H1 (cell line): Measurements from ENCODE around the gene ANKRD40. TPM values are rescaled to one million over a fixed set of nuclear protein-coding genes. Genes with fewer than 3 reads are reported as not detected.

Source experiments
- CTCF ChIA-PET: fragments of 300-600 bp; sonication (Branson Sonifier 250); formaldehyde crosslinking; loops from one replicate; lab custom pipeline; 2021; ENCODE audit not compliant: partially characterized antibody; lab: Charles Lee
- POLR2A ChIA-PET: fragments of 300-600 bp; sonication (Branson Sonifier 250); formaldehyde crosslinking; loops from one replicate; lab custom pipeline; 2021; ENCODE audit warnings: inconsistent platforms; ENCODE audit not compliant: partially characterized antibody; lab: Charles Lee
- DNase-seq, 2 experiments: peaks; one replicate each; pipeline versions ENCODE4 v3.0.0 to v3.0.0-alpha.2; 2010 to 2022; ENCODE audit warnings: low spot score in 2 of 2, low read depth in 1 of 2, mixed read lengths in 1 of 2
- FAIRE-seq: peaks from 2 replicates; lab custom pipeline; 2011; peaks lifted over from hg19 to GRCh38; lab: Jason Lieb, UNC
- H2AFZ ChIP-seq: 2 replicates; pipeline ENCODE4 v1.8.1; 2012; ENCODE audit warnings: low read length, inconsistent platforms
- H2AK5ac ChIP-seq: 2 replicates; pipeline ENCODE4 v1.6.1; 2013; ENCODE audit warnings: low read depth, low read length
- H2BK120ac ChIP-seq: replicated peaks from 2 replicates; pipeline ENCODE3; 2013; ENCODE audit warnings: low read depth, low read length, inconsistent platforms
- H2BK12ac ChIP-seq: 2 replicates; pipeline ENCODE4 v1.6.1; 2013; ENCODE audit warnings: low read depth, low read length
- H2BK15ac ChIP-seq: 2 replicates; pipeline ENCODE4 v1.6.1; 2013; ENCODE audit warnings: low read length
- H2BK20ac ChIP-seq: 2 replicates; pipeline ENCODE4 v1.6.1; 2013; ENCODE audit warnings: low read length
- H2BK5ac ChIP-seq: 2 replicates; pipeline ENCODE4 v1.6.1; 2013; ENCODE audit warnings: low read depth, low read length
- H3K14ac ChIP-seq: 2 replicates; pipeline ENCODE4 v1.6.1; 2013; ENCODE audit warnings: inconsistent platforms; ENCODE audit not compliant: insufficient read length
- H3K18ac ChIP-seq: 2 replicates; pipeline ENCODE4 v1.6.1; 2013; ENCODE audit warnings: low read length; ENCODE audit errors: extremely low read depth
- H3K23ac ChIP-seq: 2 replicates; pipeline ENCODE4 v1.6.1; 2013; ENCODE audit warnings: inconsistent platforms; ENCODE audit not compliant: insufficient read length
- H3K23me2 ChIP-seq: 2 replicates; pipeline ENCODE4 v1.6.1; 2013; ENCODE audit warnings: low read depth, low read length
- H3K27ac ChIP-seq: 2 replicates; pipeline ENCODE4 v1.6.1; 2011; ENCODE audit warnings: low read depth, low read length, inconsistent platforms
- H3K27me3 ChIP-seq, 4 experiments: replicated peaks in 1 of 4; 1 replicate in 1 of 4; 2 replicates in 3 of 4; pipeline versions ENCODE4 v1.6.1 to v1.8.1; 2011 to 2013; ENCODE audit warnings: low read length in 3 of 4, mild to moderate bottlenecking in 3 of 4, inconsistent platforms in 2 of 4, mixed read lengths in 2 of 4, moderate library complexity in 1 of 4; ENCODE audit not compliant: control insufficient read depth in 3 of 4, insufficient read depth in 3 of 4; ENCODE audit errors: extremely low read depth in 1 of 4
- H3K36me3 ChIP-seq, 4 experiments: 2 replicates each; pipeline versions ENCODE4 v1.6.1 to v1.8.1; 2011 to 2013; ENCODE audit warnings: mild to moderate bottlenecking in 4 of 4, low read length in 3 of 4, moderate library complexity in 2 of 4, control low read depth in 1 of 4, inconsistent platforms in 1 of 4; ENCODE audit not compliant: insufficient read depth in 4 of 4, control insufficient read depth in 2 of 4
- H3K4ac ChIP-seq: replicated peaks from 2 replicates; pipeline ENCODE3; 2013; ENCODE audit warnings: low read length, low read depth, mixed read lengths, inconsistent platforms; ENCODE audit not compliant: insufficient read length
- H3K4me1 ChIP-seq, 4 experiments: replicated peaks in 1 of 4; 1 replicate in 1 of 4; 2 replicates in 3 of 4; pipeline versions ENCODE4 v1.6.1 to v1.8.1; 2011 to 2013; ENCODE audit warnings: low read length in 3 of 4, inconsistent platforms in 2 of 4, mixed read lengths in 1 of 4; ENCODE audit not compliant: insufficient read depth in 4 of 4, control insufficient read depth in 3 of 4
- H3K4me2 ChIP-seq, 2 experiments: 2 replicates each; pipeline versions ENCODE4 v1.6.1 to v1.8.1; 2011 to 2013; ENCODE audit warnings: low read depth in 2 of 2, low read length in 2 of 2, control low read depth in 1 of 2, inconsistent platforms in 1 of 2, mild to moderate bottlenecking in 1 of 2; ENCODE audit not compliant: insufficient read depth in 1 of 2
- H3K4me3 ChIP-seq, 4 experiments: fragments of 200-600, 300-600 bp in 1 of 4; sonication (generic), shearing (Covaris generic), sonication (Bioruptor Twin) in 1 of 4; 2 replicates each; pipeline versions ENCODE4 v1.5.1 to v1.8.1; 2011 to 2016; ENCODE audit warnings: low read length in 4 of 4, low read depth in 3 of 4, control low read depth in 2 of 4, inconsistent platforms in 2 of 4, mild to moderate bottlenecking in 2 of 4, mixed read lengths in 1 of 4, moderate library complexity in 1 of 4; ENCODE audit not compliant: insufficient read depth in 2 of 4; ENCODE audit errors: extremely low read depth in 1 of 4
- H3K56ac ChIP-seq: replicated peaks from 2 replicates; pipeline ENCODE3; 2013; ENCODE audit warnings: low read depth, mild to moderate bottlenecking, mixed read lengths, low read length, inconsistent platforms; ENCODE audit not compliant: insufficient read length
- H3K79me1 ChIP-seq: 2 replicates; pipeline ENCODE4 v1.6.1; 2013; ENCODE audit warnings: low read depth, low read length, control low read depth
- H3K79me2 ChIP-seq, 2 experiments: 2 replicates each; pipeline versions ENCODE4 v1.6.1 to v1.8.1; 2012 to 2013; ENCODE audit warnings: low read length in 2 of 2, mild to moderate bottlenecking in 2 of 2, inconsistent platforms in 1 of 2; ENCODE audit not compliant: insufficient read depth in 2 of 2, control insufficient read depth in 1 of 2
- H3K9ac ChIP-seq, 4 experiments: replicated peaks in 1 of 4; 1 replicate in 1 of 4; 2 replicates in 3 of 4; pipeline versions ENCODE4 v1.6.1 to v1.8.1; 2011 to 2013; ENCODE audit warnings: low read depth in 3 of 4, low read length in 3 of 4, control low read depth in 2 of 4, mild to moderate bottlenecking in 2 of 4, moderate library complexity in 2 of 4, inconsistent platforms in 1 of 4; ENCODE audit errors: extremely low read depth in 1 of 4
- H3K9me3 ChIP-seq, 2 experiments: 2 replicates each; pipeline versions ENCODE4 v1.6.1 to v1.8.1; 2012 to 2013; ENCODE audit warnings: mild to moderate bottlenecking in 2 of 2, moderate library complexity in 2 of 2, control low read depth in 1 of 2, inconsistent platforms in 1 of 2, low read depth in 1 of 2, low read length in 1 of 2, mixed read lengths in 1 of 2; ENCODE audit not compliant: insufficient read depth in 2 of 2
- H4K20me1 ChIP-seq, 2 experiments: replicated peaks in 1 of 2; 2 replicates each; pipeline versions ENCODE3 to v1.8.1; 2011 to 2013; ENCODE audit warnings: inconsistent platforms in 2 of 2, low read length in 2 of 2, mild to moderate bottlenecking in 1 of 2; ENCODE audit not compliant: insufficient read depth in 2 of 2, control insufficient read depth in 1 of 2
- H4K5ac ChIP-seq: 2 replicates; pipeline ENCODE4 v1.6.1; 2013; ENCODE audit warnings: low read length, low read depth, mixed read lengths, inconsistent platforms; ENCODE audit not compliant: insufficient read length
- H4K8ac ChIP-seq: 2 replicates; pipeline ENCODE4 v1.8.0; 2013; ENCODE audit warnings: mild to moderate bottlenecking, moderate library complexity, low read length, inconsistent platforms; ENCODE audit not compliant: insufficient read depth; ENCODE audit errors: extremely low read depth
- H4K91ac ChIP-seq: replicated peaks from 2 replicates; pipeline ENCODE3; 2013; ENCODE audit warnings: low read length, mixed read lengths, inconsistent platforms; ENCODE audit not compliant: insufficient read length
- CTCF ChIP-seq, 3 experiments: IDR thresholded peaks; 1 replicate in 2 of 3; 2 replicates in 1 of 3; pipeline versions ENCODE4 v1.5.1 to v1.6.1; 2011; ENCODE audit warnings: low read length in 3 of 3, mild to moderate bottlenecking in 3 of 3, inconsistent platforms in 2 of 3, low read depth in 1 of 3, moderate library complexity in 1 of 3; ENCODE audit not compliant: insufficient read depth in 1 of 3; ENCODE audit errors: control extremely low read depth in 1 of 3
- RAD21 ChIP-seq, 2 experiments: IDR thresholded peaks in 1 of 2; conservative IDR thresholded peaks in 1 of 2; 2 replicates each; pipeline ENCODE4 v1.6.1; 2011; ENCODE audit warnings: low read depth in 2 of 2, low read length in 2 of 2, improper control_type of control experiment in 1 of 2, inconsistent platforms in 1 of 2, mild to moderate bottlenecking in 1 of 2, moderate library complexity in 1 of 2
- TBP ChIP-seq: IDR thresholded peaks from 2 replicates; pipeline ENCODE4 v1.6.1; 2011; ENCODE audit warnings: low read depth, low read length, improper control_type of control experiment
- WGBS, 2 experiments: shearing (Covaris generic) in 1 of 2; methylation state at CpG; one replicate each; pipeline versions ENCODE4 v1.1.6 to v1.1.7; 2013 to 2015; ENCODE audit warnings: low lambda C conversion rate in 2 of 2, mixed read lengths in 2 of 2, inconsistent platforms in 1 of 2, low coverage in 1 of 2, missing lambda C conversion rate in 1 of 2; ENCODE audit not compliant: insufficient replicate concordance in 2 of 2, insufficient coverage in 1 of 2, insufficient read length in 1 of 2; ENCODE audit errors: extremely low coverage in 1 of 2, missing lambda C conversion rate in 1 of 2; 5-methylcytosine and 5-hydroxymethylcytosine counted together
- polyA plus RNA-seq, 7 experiments: library from polyadenylated mRNA; depleted of rRNA in 3 of 7; stranded (reverse) in 5 of 7; unstranded in 2 of 7; fragments of >200 nt in 5 of 7; fragments of 200-250 nt in 2 of 7; gene quantifications; 1 replicate in 5 of 7; 2 replicates in 1 of 7; 4 replicates in 1 of 7; pipeline versions ENCODE4 v1.2.1 to v1.2.3, GENCODE V29; 2011 to 2013; ENCODE audit warnings: missing spikeins in 2 of 7, mixed read lengths in 2 of 7
- total RNA-seq: library from RNA; stranded (reverse); fragmentation: NEBNext Ultra II Directional; extraction: Animal tissue kit (Norgen Biotek cat#: 25700); gene quantifications from 2 replicates; pipeline ENCODE4 v1.2.1, GENCODE V29; 2021

Gene ANKRD40
- total and polyA plus RNA-seq, 2 of the 8 experiments (the other 6 are each of a cell fraction or from before 2014, with no cell fraction given), result 26.1 to 50.1 TPM

DNA sequence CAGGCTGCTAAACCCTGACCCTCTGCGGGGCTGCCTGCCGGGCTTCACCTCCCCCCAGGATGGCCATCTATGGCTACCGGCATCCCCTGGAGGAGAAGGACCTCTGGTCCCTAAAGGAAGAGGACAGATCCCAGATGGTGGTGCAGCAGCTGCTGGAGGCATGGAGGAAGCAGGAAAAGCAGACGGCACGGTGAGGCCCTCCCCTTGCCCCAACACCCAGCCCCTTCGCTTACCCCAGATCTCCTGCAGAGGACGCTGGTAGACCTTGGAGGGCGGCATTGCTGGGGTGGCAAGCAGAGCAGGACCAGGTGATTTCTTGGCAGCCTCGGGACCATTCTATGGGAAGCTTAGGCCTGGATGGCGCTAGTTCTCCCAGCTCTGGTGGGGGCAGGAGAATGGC, 48.5 kb downstream of the ANKRD40 start:
- no peak overlapping the region for H2BK120ac ChIP-seq
- H3K4me3 ChIP-seq, result no peak overlapping the region
- ChIA-PET CTCF (interaction anchor here (0.6 to 10.0 kb wide), 18 partner anchors 10 to 361 kb away, joined by 3 to 96 read pairs (median 4); no protein-coding TSS in a partner anchor), POLR2A (interaction anchor here (0.6 to 1.3 kb wide), 2 partner anchors 14 to 20 kb away, joined by 3 read pairs; no protein-coding TSS in a partner anchor)
- no peak overlapping the region for H2AFZ ChIP-seq
- no peak overlapping the region for H2BK15ac ChIP-seq
- H2BK20ac ChIP-seq, result no peak overlapping the region
- 84% methylated on average over 5 of the region's 10 CpGs; no CpG with 5 or more reads in 1 of the 2 experiments for WGBS, 2 experiments
- no peaks in the 10 kb centered on the region for H3K79me2 ChIP-seq
- FAIRE-seq (no peak), DNase-seq (peak in 1 of 2 experiments; percentile 58)
- no peak overlapping the region for H3K14ac ChIP-seq
- H3K79me1 ChIP-seq, result no peaks in the 10 kb centered on the region
- peaks cover 3 to 8% (median 5%) of the 10 kb centered on the region in 4 experiments; a peak in 6 of 7 replicates for H3K4me1 ChIP-seq
- H3K23ac ChIP-seq, result no peak overlapping the region
- H3K56ac ChIP-seq, result no peak overlapping the region
- H4K91ac ChIP-seq, result no peak overlapping the region
- no peaks in the 10 kb centered on the region for H3K36me3 ChIP-seq
- no peak overlapping the region for H2AK5ac ChIP-seq
- no peak overlapping the region for H2BK5ac ChIP-seq
- no peak overlapping the region for H3K9ac ChIP-seq
- H3K27ac ChIP-seq, result no peak overlapping the region
- H4K5ac ChIP-seq, result no peak overlapping the region
- H4K8ac ChIP-seq, result no peak overlapping the region
- H3K23me2 ChIP-seq, result no peaks in the 10 kb centered on the region
- no peaks in the 10 kb centered on the region for H4K20me1 ChIP-seq
- no peak for TF ChIP-seq TBP
- peak; percentile 40 to 62 (median 43) for TF ChIP-seq CTCF (IDR thresholded peaks at IDR 0.05; ENCODE audit: control extremely low read depth in 1 of 3, insufficient read depth in 1 of 3, low read depth in 1 of 3, low read length in 3 of 3)
- TF ChIP-seq RAD21 (IDR thresholded peaks at IDR 0.05 in 1 of 2, conservative IDR thresholded peaks at IDR 0.05 in 1 of 2; ENCODE audit: low read depth in 2 of 2, low read length in 2 of 2), result peak; percentile 63 to 79
- no peak overlapping the region for H2BK12ac ChIP-seq
- no peak overlapping the region for H3K4ac ChIP-seq
- no peaks in the 10 kb centered on the region for H3K9me3 ChIP-seq
- no peak overlapping the region for H3K4me2 ChIP-seq
- no peak overlapping the region for H3K18ac ChIP-seq
- H3K27me3 ChIP-seq, result no peaks in the 10 kb centered on the region
